Esophagus squamous epithelium (tissue), 4 donors: ENCODE results near the gene SIAH2.

Source experiments
- CTCF ChIP-seq, 6 experiments: fragments of 450-650 bp in 4 of 6; fragments of 200-600 bp in 2 of 6; sonication (generic) in 2 of 6; IDR thresholded peaks; one replicate each; pipeline ENCODE4 v1.5.1; 2016 to 2019; ENCODE audit warnings: antibody characterized with exemption in 6 of 6, mild to moderate bottlenecking in 4 of 6, moderate library complexity in 4 of 6
- POLR2A ChIP-seq, 4 donors: fragments of 450-650 bp; IDR thresholded peaks; one replicate each; pipeline ENCODE4 v1.6.1; 2017; ENCODE audit warnings: antibody characterized with exemption in 4 of 4, mild to moderate bottlenecking in 4 of 4, moderate library complexity in 3 of 4

GRCh38 chr3:150779402-150779858 is 16.5 kb upstream of the SIAH2 start:
- TF ChIP-seq POLR2A (IDR thresholded peaks at IDR 0.05) (no peak), CTCF (IDR thresholded peaks at IDR 0.05) (no peak)
